K562 (cell line): ENCODE results near the gene TRERF1. TPM values are rescaled to one million over a fixed set of nuclear protein-coding genes. Genes with fewer than 3 reads are reported as not detected.
A peak's percentile ranks its signal among the peaks of the same experiment; 100 is the strongest.

Source experiments
- EP400 ChIP-seq: fragments of 450-650 bp; IDR thresholded peaks from 2 replicates; pipeline ENCODE4 v1.6.1; 2017; ENCODE audit warnings: antibody characterized with exemption, mild to moderate bottlenecking, moderate library complexity
- FOXJ2 ChIP-seq: fragments of 200-800 bp; sonication (Bioruptor generic); IDR thresholded peaks from 2 replicates; pipeline ENCODE4 v1.6.1; 2016; ENCODE audit warnings: missing genetic modification characterization, missing compliant biosample characterization
- GABPA ChIP-seq: fragments of 200-800 bp; sonication (Bioruptor generic); conservative IDR thresholded peaks from 2 replicates; pipeline ENCODE4 v1.6.1; 2016; ENCODE audit warnings: low read depth, missing genetic modification characterization, missing compliant biosample characterization
- HMGN3 ChIP-seq: IDR thresholded peaks from 2 replicates; pipeline ENCODE4 v1.6.1; 2011; ENCODE audit warnings: borderline replicate concordance, low read depth, mild to moderate bottlenecking, mixed read lengths, low read length; ENCODE audit not compliant: insufficient read length; ENCODE audit errors: extremely low read depth
- HNRNPL ChIP-seq: fragments of 200-400 bp; formaldehyde crosslinking; IDR thresholded peaks from 2 replicates; pipeline ENCODE4 v1.6.1; 2017; ENCODE audit warnings: low read depth, mild to moderate bottlenecking, low read length
- KDM5B ChIP-seq: fragments of 200-600 bp; sonication (generic); IDR thresholded peaks from 2 replicates; pipeline ENCODE4 v1.6.1; 2012; ENCODE audit warnings: low read depth, mild to moderate bottlenecking, moderate library complexity, low read length, control low read depth, inconsistent platforms; ENCODE audit not compliant: insufficient replicate concordance
- MEF2A ChIP-seq: IDR thresholded peaks from 2 replicates; pipeline ENCODE4 v1.6.1; 2011; ENCODE audit warnings: low read depth, mild to moderate bottlenecking, low read length, moderate library complexity; ENCODE audit not compliant: control insufficient read depth
- MTA1 ChIP-seq: fragments of 450-650 bp; IDR thresholded peaks from 2 replicates; pipeline ENCODE4 v1.6.1; 2017; ENCODE audit warnings: borderline replicate concordance
- NR1H2 ChIP-seq: sonication (generic); formaldehyde crosslinking; IDR thresholded peaks from 2 replicates; pipeline ENCODE4 v1.4.0; 2020; ENCODE audit warnings: mild to moderate bottlenecking, missing genetic modification reagents
- ZBTB17 ChIP-seq: fragments of 450-650 bp; formaldehyde crosslinking; IDR thresholded peaks from 2 replicates; pipeline ENCODE4 v1.4.0; 2020; ENCODE audit warnings: mild to moderate bottlenecking
- ZKSCAN8 ChIP-seq: fragments of 200-800 bp; sonication (Bioruptor generic); IDR thresholded peaks from 2 replicates; pipeline ENCODE4 v1.6.1; 2016; ENCODE audit warnings: missing genetic modification characterization, missing compliant biosample characterization
- ZNF165 ChIP-seq: fragments of 250-450 bp; sonication (Bioruptor Pico); IDR thresholded peaks from 2 replicates; pipeline ENCODE4 v1.4.0; 2020; ENCODE audit warnings: borderline replicate concordance
- ZNF232 ChIP-seq: sonication (generic); formaldehyde crosslinking; IDR thresholded peaks from 2 replicates; pipeline ENCODE4 v1.8.0; 2022; ENCODE audit warnings: mild to moderate bottlenecking, missing genetic modification reagents
- ZNF561 ChIP-seq: fragments of 450-650 bp; formaldehyde crosslinking; conservative IDR thresholded peaks from 2 replicates; pipeline ENCODE4 v1.4.0; 2020; ENCODE audit warnings: mild to moderate bottlenecking, moderate library complexity
- ZNF766 ChIP-seq: fragments of 200-800 bp; sonication (Bioruptor generic); conservative IDR thresholded peaks from 2 replicates; pipeline ENCODE4 v1.6.1; 2016; ENCODE audit warnings: missing genetic modification characterization, missing compliant biosample characterization
- polyA plus RNA-seq, 8 experiments: library from polyadenylated mRNA; depleted of rRNA in 4 of 8; stranded (reverse) in 5 of 8; unstranded in 3 of 8; fragments of >200 nt; fragmentation: Nextera tagmentation in 2 of 8; fragmentation: Illumina TruSeq in 1 of 8; extraction: Ambion mirVana in 2 of 8; extraction: Trizol in 1 of 8; gene quantifications; 2 replicates each; pipeline versions ENCODE4 v1.2.1 to v1.2.3, GENCODE V29; 2011 to 2014; ENCODE audit warnings: inconsistent platforms in 1 of 8, missing spikeins in 1 of 8
- total RNA-seq, 7 experiments: library from RNA; depleted of rRNA in 6 of 7; stranded (reverse); fragments of >200 nt in 6 of 7; fragmentation: Illumina TruSeq in 2 of 7; extraction: Trizol in 2 of 7; gene quantifications; 2 replicates each; pipeline versions ENCODE4 v1.2.1 to v1.2.3, GENCODE V29; 2011 to 2021; ENCODE audit warnings: low replicate concordance in 1 of 7
- TF ChIP-seq, protein P1 (sequence below), 2 experiments: fragments of 450-650 bp; IDR thresholded peaks; 2 replicates each; pipeline ENCODE4 v1.6.1; 2016
- TF ChIP-seq, protein P2 (sequence below), 3 experiments: fragments of 200-800 bp in 1 of 3; fragments of 250-450 bp in 1 of 3; fragments of 450-650 bp in 1 of 3; sonication (Bioruptor Pico) in 1 of 3; sonication (Bioruptor generic) in 1 of 3; formaldehyde crosslinking in 1 of 3; IDR thresholded peaks; 2 replicates each; pipeline versions ENCODE4 v1.6.1 to v1.8.0; 2016 to 2022; ENCODE audit warnings: mild to moderate bottlenecking in 2 of 3, missing genetic modification characterization in 2 of 3, missing compliant biosample characterization in 1 of 3, moderate library complexity in 1 of 3
- TF ChIP-seq, protein P3 (sequence below): fragments of 250-450 bp; sonication (Bioruptor Pico); IDR thresholded peaks from 2 replicates; pipeline ENCODE4 v1.8.0; 2021; ENCODE audit warnings: moderate library complexity, mild to moderate bottlenecking, inconsistent platforms
- TF ChIP-seq, protein P4 (sequence below): IDR thresholded peaks from 2 replicates; pipeline ENCODE4 v1.6.1; 2014; ENCODE audit warnings: antibody characterized with exemption

The TRERF1 gene
- total and polyA plus RNA-seq, 9 of the 15 experiments (the other 6 are each of a cell fraction or from before 2014, with no cell fraction given), result 0.04 to 0.20 (median 0.07) TPM; not detected in 3

DNA sequence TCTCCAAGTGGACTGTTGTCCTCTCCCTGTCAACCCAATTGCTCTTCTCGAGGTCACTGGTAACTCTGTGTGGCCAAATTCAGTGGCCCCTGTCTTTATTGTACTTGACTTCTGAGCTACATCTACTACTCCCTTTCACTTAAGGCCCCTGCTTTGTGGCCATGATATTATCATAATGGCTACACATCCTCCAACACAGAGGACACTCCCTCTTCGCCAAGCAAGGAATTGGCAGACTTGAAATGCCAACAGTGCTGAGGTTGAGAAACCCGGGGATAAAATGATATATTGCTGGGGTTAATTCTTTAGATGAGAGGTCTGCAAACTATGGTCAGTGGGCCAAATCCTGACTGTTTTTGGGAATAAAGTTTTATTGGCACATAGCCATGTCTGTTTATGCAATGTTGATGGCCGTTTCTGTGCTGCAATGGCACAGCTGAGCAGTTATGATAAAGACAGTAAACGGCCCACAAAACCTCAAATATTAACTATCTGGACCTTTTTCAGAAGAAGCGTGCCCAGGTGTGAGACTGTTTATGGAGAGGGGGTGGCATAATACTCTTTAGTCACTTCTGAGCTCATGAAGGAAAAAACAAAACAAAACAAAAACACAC lies 222.1 kb downstream of the TRERF1 start (continued):
- TF ChIP-seq ZBTB17 (CRISPR knock-in tag) (no peak), HMGN3 (no peak), EP400 (no peak), ZNF165 (CRISPR knock-in tag) (no peak), ZNF766 (CRISPR knock-in tag) (peak; percentile 19; the same call in 1 of the 2 replicates), ZKSCAN8 (CRISPR knock-in tag) (no peak), KDM5B (no peak), ZNF561 (CRISPR knock-in tag) (no peak), NR1H2 (CRISPR knock-in tag) (no peak), ZNF232 (CRISPR knock-in tag) (no peak), HNRNPL (no peak), MEF2A (no peak), GABPA (tag) (0 out of 2 replicates have a peak, but pooled peaks have one; percentile 14), MTA1 (no peak), FOXJ2 (tag) (0 out of 2 replicates have a peak, but pooled peaks have one; percentile 49)
- TF ChIP-seq, protein P1, sequence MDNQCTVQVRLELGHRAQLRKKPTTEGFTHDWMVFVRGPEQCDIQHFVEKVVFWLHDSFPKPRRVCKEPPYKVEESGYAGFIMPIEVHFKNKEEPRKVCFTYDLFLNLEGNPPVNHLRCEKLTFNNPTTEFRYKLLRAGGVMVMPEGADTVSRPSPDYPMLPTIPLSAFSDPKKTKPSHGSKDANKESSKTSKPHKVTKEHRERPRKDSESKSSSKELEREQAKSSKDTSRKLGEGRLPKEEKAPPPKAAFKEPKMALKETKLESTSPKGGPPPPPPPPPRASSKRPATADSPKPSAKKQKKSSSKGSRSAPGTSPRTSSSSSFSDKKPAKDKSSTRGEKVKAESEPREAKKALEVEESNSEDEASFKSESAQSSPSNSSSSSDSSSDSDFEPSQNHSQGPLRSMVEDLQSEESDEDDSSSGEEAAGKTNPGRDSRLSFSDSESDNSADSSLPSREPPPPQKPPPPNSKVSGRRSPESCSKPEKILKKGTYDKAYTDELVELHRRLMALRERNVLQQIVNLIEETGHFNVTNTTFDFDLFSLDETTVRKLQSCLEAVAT (IDR thresholded peaks at IDR 0.05), result peak in 1 of 2 experiments; percentile 55; a peak in 1 of 4 replicates
- TF ChIP-seq, protein P2, sequence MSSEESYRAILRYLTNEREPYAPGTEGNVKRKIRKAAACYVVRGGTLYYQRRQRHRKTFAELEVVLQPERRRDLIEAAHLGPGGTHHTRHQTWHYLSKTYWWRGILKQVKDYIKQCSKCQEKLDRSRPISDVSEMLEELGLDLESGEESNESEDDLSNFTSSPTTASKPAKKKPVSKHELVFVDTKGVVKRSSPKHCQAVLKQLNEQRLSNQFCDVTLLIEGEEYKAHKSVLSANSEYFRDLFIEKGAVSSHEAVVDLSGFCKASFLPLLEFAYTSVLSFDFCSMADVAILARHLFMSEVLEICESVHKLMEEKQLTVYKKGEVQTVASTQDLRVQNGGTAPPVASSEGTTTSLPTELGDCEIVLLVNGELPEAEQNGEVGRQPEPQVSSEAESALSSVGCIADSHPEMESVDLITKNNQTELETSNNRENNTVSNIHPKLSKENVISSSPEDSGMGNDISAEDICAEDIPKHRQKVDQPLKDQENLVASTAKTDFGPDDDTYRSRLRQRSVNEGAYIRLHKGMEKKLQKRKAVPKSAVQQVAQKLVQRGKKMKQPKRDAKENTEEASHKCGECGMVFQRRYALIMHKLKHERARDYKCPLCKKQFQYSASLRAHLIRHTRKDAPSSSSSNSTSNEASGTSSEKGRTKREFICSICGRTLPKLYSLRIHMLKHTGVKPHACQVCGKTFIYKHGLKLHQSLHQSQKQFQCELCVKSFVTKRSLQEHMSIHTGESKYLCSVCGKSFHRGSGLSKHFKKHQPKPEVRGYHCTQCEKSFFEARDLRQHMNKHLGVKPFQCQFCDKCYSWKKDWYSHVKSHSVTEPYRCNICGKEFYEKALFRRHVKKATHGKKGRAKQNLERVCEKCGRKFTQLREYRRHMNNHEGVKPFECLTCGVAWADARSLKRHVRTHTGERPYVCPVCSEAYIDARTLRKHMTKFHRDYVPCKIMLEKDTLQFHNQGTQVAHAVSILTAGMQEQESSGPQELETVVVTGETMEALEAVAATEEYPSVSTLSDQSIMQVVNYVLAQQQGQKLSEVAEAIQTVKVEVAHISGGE (CRISPR knock-in tag; IDR thresholded peaks at IDR 0.05), result peak in 1 of 3 experiments; percentile 56; a peak in 1 of 6 replicates
- TF ChIP-seq, protein P3, sequence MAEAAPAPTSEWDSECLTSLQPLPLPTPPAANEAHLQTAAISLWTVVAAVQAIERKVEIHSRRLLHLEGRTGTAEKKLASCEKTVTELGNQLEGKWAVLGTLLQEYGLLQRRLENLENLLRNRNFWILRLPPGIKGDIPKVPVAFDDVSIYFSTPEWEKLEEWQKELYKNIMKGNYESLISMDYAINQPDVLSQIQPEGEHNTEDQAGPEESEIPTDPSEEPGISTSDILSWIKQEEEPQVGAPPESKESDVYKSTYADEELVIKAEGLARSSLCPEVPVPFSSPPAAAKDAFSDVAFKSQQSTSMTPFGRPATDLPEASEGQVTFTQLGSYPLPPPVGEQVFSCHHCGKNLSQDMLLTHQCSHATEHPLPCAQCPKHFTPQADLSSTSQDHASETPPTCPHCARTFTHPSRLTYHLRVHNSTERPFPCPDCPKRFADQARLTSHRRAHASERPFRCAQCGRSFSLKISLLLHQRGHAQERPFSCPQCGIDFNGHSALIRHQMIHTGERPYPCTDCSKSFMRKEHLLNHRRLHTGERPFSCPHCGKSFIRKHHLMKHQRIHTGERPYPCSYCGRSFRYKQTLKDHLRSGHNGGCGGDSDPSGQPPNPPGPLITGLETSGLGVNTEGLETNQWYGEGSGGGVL (CRISPR knock-in tag), result no peak
- TF ChIP-seq, protein P4, sequence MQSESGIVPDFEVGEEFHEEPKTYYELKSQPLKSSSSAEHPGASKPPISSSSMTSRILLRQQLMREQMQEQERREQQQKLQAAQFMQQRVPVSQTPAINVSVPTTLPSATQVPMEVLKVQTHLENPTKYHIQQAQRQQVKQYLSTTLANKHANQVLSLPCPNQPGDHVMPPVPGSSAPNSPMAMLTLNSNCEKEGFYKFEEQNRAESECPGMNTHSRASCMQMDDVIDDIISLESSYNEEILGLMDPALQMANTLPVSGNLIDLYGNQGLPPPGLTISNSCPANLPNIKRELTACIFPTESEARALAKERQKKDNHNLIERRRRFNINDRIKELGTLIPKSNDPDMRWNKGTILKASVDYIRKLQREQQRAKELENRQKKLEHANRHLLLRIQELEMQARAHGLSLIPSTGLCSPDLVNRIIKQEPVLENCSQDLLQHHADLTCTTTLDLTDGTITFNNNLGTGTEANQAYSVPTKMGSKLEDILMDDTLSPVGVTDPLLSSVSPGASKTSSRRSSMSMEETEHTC, result no peak
